Measurements from ENCODE around the gene CD200R1L.

GRCh38 chr3:112773864-112774263 lies 72.8 kb downstream of the CD200R1L start:
- no peak for TF ChIP-seq GATA2 (IDR thresholded peaks at IDR 0.05; ENCODE audit: low read depth, low read length)
- no peak for TF ChIP-seq GATA3 (IDR thresholded peaks at IDR 0.05; ENCODE audit: low read depth, low read length)
